GM12801 (cell line): ENCODE data around the gene BEGAIN.

Experiments
- TF ChIP-seq, protein P1 (sequence below): IDR thresholded peaks from one replicate; pipeline ENCODE4 v1.5.1; 2011; ENCODE audit warnings: control low read depth; ENCODE audit not compliant: insufficient read length; ENCODE audit errors: extremely low read depth

BEGAIN gene

DNA sequence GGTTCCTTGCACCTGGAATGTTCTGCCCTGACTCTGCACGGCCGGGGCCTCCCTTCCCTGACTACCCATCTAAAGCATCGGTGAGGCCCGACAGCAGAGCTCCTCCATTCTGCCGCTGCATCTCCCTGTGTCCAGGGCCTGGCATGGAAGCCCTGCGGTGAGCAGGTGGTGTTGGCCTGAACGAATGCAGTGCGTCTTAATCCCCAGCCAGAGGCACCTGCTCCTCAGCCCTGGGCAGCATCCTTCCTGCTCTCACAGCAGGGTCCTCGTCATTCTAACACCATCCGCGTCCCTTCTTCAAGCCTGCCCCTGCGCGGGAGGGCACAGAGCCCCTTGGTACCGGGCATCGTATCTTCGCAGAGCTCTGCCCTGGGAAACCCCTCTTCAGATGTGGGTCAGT is 15.4 kb downstream of the BEGAIN start:
- TF ChIP-seq, protein P1, sequence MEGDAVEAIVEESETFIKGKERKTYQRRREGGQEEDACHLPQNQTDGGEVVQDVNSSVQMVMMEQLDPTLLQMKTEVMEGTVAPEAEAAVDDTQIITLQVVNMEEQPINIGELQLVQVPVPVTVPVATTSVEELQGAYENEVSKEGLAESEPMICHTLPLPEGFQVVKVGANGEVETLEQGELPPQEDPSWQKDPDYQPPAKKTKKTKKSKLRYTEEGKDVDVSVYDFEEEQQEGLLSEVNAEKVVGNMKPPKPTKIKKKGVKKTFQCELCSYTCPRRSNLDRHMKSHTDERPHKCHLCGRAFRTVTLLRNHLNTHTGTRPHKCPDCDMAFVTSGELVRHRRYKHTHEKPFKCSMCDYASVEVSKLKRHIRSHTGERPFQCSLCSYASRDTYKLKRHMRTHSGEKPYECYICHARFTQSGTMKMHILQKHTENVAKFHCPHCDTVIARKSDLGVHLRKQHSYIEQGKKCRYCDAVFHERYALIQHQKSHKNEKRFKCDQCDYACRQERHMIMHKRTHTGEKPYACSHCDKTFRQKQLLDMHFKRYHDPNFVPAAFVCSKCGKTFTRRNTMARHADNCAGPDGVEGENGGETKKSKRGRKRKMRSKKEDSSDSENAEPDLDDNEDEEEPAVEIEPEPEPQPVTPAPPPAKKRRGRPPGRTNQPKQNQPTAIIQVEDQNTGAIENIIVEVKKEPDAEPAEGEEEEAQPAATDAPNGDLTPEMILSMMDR, result no peak

DNA sequence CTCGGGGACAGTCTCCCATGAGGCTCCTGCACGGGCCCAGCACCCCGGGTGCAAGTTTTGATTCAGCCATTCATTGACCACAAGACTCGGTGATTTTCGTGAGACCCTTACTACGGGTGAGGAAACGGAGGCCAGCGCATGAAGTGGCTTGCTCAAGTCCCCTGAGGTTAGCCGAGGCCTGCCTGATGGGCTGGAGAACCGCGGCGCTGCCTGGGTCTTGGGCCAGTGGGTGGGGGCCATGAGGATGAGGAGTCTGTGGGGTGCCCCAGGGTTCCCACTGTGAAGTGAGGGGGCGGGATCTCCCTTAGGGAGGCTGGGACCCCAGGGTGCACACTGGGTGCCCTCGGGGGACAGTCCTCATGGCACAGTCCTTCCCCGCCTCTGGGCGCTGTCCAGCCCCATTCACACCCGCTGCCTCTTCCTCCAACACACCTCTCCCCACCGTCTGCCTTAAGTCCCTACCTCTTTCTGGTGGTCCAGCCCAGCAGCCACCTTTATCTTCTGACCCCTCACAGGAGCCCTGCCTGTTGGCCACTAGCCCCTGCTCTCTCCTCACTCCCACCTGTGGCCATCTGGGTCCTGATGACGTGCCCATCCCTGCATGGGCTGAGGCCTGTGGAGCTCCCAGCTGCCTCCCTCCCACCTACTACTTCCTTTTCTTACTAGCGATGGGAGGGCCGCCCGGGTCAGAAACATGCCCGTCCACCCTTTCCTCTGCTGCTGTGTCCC is 16.3 kb downstream of the BEGAIN start:
- TF ChIP-seq, protein P1, result no peak

DNA sequence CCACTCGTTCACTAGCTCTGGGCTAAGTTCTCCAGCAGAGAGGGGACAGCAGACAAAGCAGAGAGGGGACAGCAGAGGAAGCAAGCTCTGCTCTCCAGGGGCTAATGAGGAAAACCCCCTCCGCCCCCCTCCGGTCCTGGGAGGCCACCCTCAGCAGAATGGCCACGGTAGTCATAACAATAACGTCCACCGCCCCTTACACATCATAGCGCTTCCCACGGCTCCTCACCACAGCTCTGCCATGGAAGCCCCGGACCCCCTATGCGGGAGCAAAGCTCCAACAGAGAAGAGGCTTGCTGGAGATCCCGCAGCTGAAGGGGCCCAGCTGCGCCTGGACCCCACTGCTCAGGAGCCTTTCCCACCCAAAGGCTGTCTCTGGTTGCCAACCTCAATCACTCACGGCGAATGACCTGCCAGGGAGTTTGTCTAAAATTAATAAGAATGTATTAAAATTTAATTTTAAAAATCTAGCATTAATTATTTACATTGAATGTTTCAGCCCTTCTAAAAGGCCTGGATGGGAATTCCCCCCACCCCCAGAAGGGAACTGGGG is 17.4 kb downstream of the BEGAIN start:
- TF ChIP-seq, protein P1, result no peak

DNA sequence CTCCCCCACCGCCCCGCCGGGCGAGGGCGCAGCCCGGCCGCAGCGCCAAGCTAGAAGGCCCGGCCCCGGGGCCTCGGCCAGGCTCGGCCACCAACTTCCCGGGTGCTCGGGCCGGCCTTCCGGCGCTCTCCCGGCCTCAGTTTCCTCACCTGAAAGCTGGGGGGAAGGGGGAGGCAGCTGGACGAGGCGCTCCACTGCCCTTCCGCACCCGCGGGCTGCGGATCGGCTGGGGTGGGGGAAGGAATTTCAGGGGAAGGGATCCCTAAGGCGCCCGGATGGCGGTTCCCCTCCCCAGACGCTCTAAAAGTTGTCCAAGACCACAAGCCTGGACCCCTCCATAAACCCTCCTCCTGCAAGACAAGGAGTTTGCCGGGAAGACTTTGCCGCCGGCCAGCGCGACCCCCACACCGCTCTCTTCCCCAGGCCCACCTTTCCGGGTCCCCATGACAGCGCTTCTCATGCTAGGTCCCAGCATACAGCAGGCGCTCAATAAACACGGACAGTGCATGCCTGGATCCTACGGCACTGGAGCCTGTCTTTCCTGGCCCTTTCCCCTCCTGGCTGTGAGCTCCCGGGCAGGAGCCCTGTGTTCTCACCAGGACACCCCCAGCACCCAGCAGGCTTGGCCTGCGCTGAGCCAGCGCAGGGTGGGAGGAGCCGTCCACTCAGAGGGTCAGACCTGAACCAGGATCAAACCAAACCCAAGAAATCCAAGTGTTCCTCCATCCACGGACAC is 18.1 kb downstream of the BEGAIN start:
- TF ChIP-seq, protein P1, result no peak

DNA sequence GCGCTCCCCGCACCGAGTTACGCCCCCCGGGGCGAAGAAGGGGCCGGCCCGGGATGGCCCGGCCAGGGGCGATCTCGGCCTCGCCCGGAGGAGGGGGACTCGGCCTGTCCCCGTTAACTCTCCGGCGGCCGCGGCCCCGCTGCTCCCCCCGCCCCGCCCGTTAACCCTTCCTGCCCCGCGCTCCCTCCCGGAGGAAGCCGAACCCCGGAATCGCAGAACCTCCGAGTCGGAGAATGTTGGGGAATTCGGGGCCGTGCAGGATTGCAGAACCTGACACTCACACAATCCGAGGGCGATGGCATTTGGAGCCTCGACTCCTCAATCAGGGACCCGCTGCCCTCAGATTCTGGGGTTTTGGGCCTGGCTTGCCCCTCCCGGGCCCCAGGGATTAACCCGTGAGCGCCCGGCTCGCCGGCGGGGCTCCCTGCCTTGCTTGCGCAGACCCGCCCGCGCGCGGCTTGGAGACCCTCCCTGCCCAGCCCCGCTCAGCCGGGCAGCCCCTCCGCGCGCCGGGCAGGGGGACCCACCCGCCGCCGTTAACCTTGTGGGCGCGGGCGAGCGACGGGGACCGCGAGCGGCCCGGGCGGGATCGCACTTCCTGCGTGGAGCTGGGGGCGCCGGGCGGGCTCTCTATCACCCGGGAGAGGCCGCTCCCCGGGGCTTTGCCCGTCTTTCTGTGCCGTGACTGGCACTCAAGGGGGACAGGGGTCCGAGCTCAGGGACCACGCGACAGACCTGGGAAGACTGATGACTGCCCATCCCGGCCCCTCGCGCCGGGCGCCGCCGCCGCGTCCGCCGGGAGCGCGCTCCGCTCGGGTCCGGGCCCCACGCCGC is 18.8 kb downstream of the BEGAIN start:
- TF ChIP-seq, protein P1, result no peak

DNA sequence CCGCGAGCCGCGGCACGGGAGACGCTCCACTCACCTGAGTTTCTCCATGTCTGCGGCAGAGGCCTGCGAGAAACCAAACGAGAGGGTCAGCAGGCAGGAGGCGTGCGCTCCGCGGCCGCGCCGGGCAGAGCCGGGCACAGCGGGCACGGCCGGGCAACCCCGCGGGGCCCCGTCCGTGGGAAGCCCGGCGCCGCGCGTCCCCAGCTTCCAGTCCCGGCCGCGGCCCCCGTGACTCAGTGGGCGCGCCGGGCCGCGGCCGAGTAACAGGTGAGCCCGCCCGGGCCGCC is 19.4 kb downstream of the BEGAIN start:
- TF ChIP-seq, protein P1, result no peak
